RKO (cell line): ENCODE data around the gene CCDC177.

ENCODE experiments used
- DNase-seq: peaks from one replicate; pipeline ENCODE4 v3.0.0-alpha.2; 2016; ENCODE audit warnings: low spot score

Gene CCDC177

GRCh38 chr14:69561893-69562292 lies 12.8 kb downstream of the CCDC177 start:
- DNase-seq, result no peak

- DNase-seq, result no peak
Measured at GRCh38 chr14:69560826-69561225, 13.8 kb downstream of the CCDC177 start.

GRCh38 chr14:69559581-69560011 lies 15.1 kb downstream of the CCDC177 start:
- no peak for DNase-seq

GRCh38 chr14:69558774-69559173 lies 15.9 kb downstream of the CCDC177 start:
- DNase-seq, result no peak

GRCh38 chr14:69554500-69554899 lies 20.2 kb downstream of the CCDC177 start:
- DNase-seq, result no peak

GRCh38 chr14:69553252-69553651 lies 21.4 kb downstream of the CCDC177 start:
- DNase-seq, result peak; percentile 39

GRCh38 chr14:69551511-69551910 lies 23.2 kb downstream of the CCDC177 start:
- DNase-seq, result no peak

- DNase-seq, result no peak
Measured at GRCh38 chr14:69548566-69548965, 26.1 kb downstream of the CCDC177 start.

GRCh38 chr14:69547701-69548348 lies 26.8 kb downstream of the CCDC177 start:
- no peak for DNase-seq

GRCh38 chr14:69543341-69544115 lies 31.1 kb downstream of the CCDC177 start:
- peak; percentile 83 for DNase-seq

GRCh38 chr14:69542311-69542710 lies 32.4 kb downstream of the CCDC177 start:
- no peak for DNase-seq

- no peak for DNase-seq
Measured at GRCh38 chr14:69540654-69541335, 33.9 kb downstream of the CCDC177 start.

GRCh38 chr14:69539631-69540410 lies 34.9 kb downstream of the CCDC177 start:
- DNase-seq, result no peak

GRCh38 chr14:69538766-69539165 lies 35.9 kb downstream of the CCDC177 start:
- DNase-seq, result no peak

- DNase-seq, result no peak
Measured at GRCh38 chr14:69537900-69538299, 36.8 kb downstream of the CCDC177 start.

GRCh38 chr14:69536971-69537370 lies 37.7 kb downstream of the CCDC177 start:
- no peak for DNase-seq

- DNase-seq, result peak; percentile 68
Measured at GRCh38 chr14:69535230-69535848, 39.3 kb downstream of the CCDC177 start.

GRCh38 chr14:69532561-69533340 lies 41.9 kb downstream of the CCDC177 start:
- no peak for DNase-seq

- DNase-seq, result no peak
Measured at GRCh38 chr14:69531135-69531534, 43.5 kb downstream of the CCDC177 start.

- DNase-seq, result no peak
Measured at GRCh38 chr14:69530095-69530494, 44.6 kb downstream of the CCDC177 start.

GRCh38 chr14:69529563-69529962 lies 45.1 kb downstream of the CCDC177 start:
- DNase-seq, result no peak
